GM12891 (cell line): ENCODE results near the gene SMCO1.

ENCODE experiments used
- PAX5 ChIP-seq: IDR thresholded peaks from 2 replicates; pipeline ENCODE4 v1.6.1; 2011; ENCODE audit warnings: low read length, moderate library complexity, mild to moderate bottlenecking; ENCODE audit not compliant: insufficient read depth, severe bottlenecking
- POLR2A ChIP-seq: IDR thresholded peaks from 2 replicates; pipeline ENCODE4 v1.6.1; 2011; ENCODE audit warnings: low read depth, low read length, control low read depth
- POLR2AphosphoS5 ChIP-seq: IDR thresholded peaks from 2 replicates; pipeline ENCODE4 v1.6.1; 2011; ENCODE audit warnings: low read depth, low read length, control low read depth
- POU2F2 ChIP-seq: IDR thresholded peaks from 2 replicates; pipeline ENCODE4 v1.6.1; 2011; ENCODE audit warnings: low read depth, mild to moderate bottlenecking, control low read depth, low read length, moderate library complexity
- SPI1 ChIP-seq: IDR thresholded peaks from 2 replicates; pipeline ENCODE4 v1.6.1; 2011; ENCODE audit warnings: low read depth, low read length, control low read depth
- TAF1 ChIP-seq: IDR thresholded peaks from 2 replicates; pipeline ENCODE4 v1.6.1; 2011; ENCODE audit warnings: low read depth, low read length, control low read depth

GRCh38 chr3:196463804-196464203, 51.3 kb downstream of the SMCO1 start:
- TF ChIP-seq POLR2A: no peak
- TF ChIP-seq SPI1: no peak
- TF ChIP-seq TAF1: no peak
- TF ChIP-seq POLR2AphosphoS5: no peak
- no peak for TF ChIP-seq POU2F2
- TF ChIP-seq PAX5: no peak
